ENCODE results near the gene COA1.

COA1 gene

GRCh38 chr7:43679210-43680068, 49.9 kb downstream of the COA1 start:
- Histone ChIP-seq H3K9me3 (ENCODE audit: control insufficient read depth, insufficient read depth, low read length) (peaks cover 13% of the 10 kb centered on the region; the same call in 1 of the 2 replicates), H3K4me1 (ENCODE audit: control insufficient read depth, low read length) (peaks cover 89% of the 10 kb centered on the region), H3K4me2 (ENCODE audit: low read length) (peak overlapping the region; percentile 59), H3K79me2 (ENCODE audit: control insufficient read depth, low read length) (peaks cover 97% of the 10 kb centered on the region), H4K20me1 (ENCODE audit: control insufficient read depth, insufficient read depth, low read depth, low read length) (no peaks in the 10 kb centered on the region), H3F3A (ENCODE audit: control insufficient read depth, insufficient read depth) (peaks cover 7% of the 10 kb centered on the region; the same call in 1 of the 2 replicates), H3K27me3 (ENCODE audit: control insufficient read depth, low read length) (no peaks in the 10 kb centered on the region), H3K9me2 (replicated peaks; ENCODE audit: control insufficient read depth, low read length) (no peaks in the 10 kb centered on the region), H3K4me3 (ENCODE audit: low read length) (peak overlapping the region; percentile 24), H3K36me3 (ENCODE audit: control insufficient read depth, low read length) (peaks cover 18% of the 10 kb centered on the region), H3K27ac (ENCODE audit: low read depth, low read length) (peak overlapping the region; percentile 53)
- TF ChIP-seq CTCF (IDR thresholded peaks at IDR 0.05; ENCODE audit: low read depth, low read length, poor library complexity, severe bottlenecking) (no peak), EZH2phosphoT487 (IDR thresholded peaks at IDR 0.05; ENCODE audit: borderline replicate concordance, low read length) (no peak)

GRCh38 chr7:43678315-43678714, 51.0 kb downstream of the COA1 start:
- Histone ChIP-seq H3K27ac (ENCODE audit: low read depth, low read length) (no peak overlapping the region), H4K20me1 (ENCODE audit: control insufficient read depth, insufficient read depth, low read depth, low read length) (no peaks in the 10 kb centered on the region), H3K27me3 (ENCODE audit: control insufficient read depth, low read length) (no peaks in the 10 kb centered on the region), H3K4me1 (ENCODE audit: control insufficient read depth, low read length) (peaks cover 89% of the 10 kb centered on the region), H3K4me2 (ENCODE audit: low read length) (no peak overlapping the region), H3K9me3 (ENCODE audit: control insufficient read depth, insufficient read depth, low read length) (peaks cover 21% of the 10 kb centered on the region), H3K4me3 (ENCODE audit: low read length) (no peak overlapping the region), H3K9me2 (replicated peaks; ENCODE audit: control insufficient read depth, low read length) (no peaks in the 10 kb centered on the region), H3F3A (ENCODE audit: control insufficient read depth, insufficient read depth) (peaks cover 15% of the 10 kb centered on the region), H3K79me2 (ENCODE audit: control insufficient read depth, low read length) (peaks cover 97% of the 10 kb centered on the region), H3K36me3 (ENCODE audit: control insufficient read depth, low read length) (peaks cover 25% of the 10 kb centered on the region)
- TF ChIP-seq CTCF (IDR thresholded peaks at IDR 0.05; ENCODE audit: low read depth, low read length, poor library complexity, severe bottlenecking) (no peak), EZH2phosphoT487 (IDR thresholded peaks at IDR 0.05; ENCODE audit: borderline replicate concordance, low read length) (no peak)

GRCh38 chr7:43677864-43678263, 51.5 kb downstream of the COA1 start:
- H3K4me3 ChIP-seq (ENCODE audit: low read length), result no peak overlapping the region
- no peaks in the 10 kb centered on the region for H3K9me2 ChIP-seq (replicated peaks; ENCODE audit: control insufficient read depth, low read length)
- peaks cover 15% of the 10 kb centered on the region for H3F3A ChIP-seq (ENCODE audit: control insufficient read depth, insufficient read depth)
- peaks cover 97% of the 10 kb centered on the region for H3K79me2 ChIP-seq (ENCODE audit: control insufficient read depth, low read length)
- no peaks in the 10 kb centered on the region for H3K27me3 ChIP-seq (ENCODE audit: control insufficient read depth, low read length)
- no peak overlapping the region for H3K4me2 ChIP-seq (ENCODE audit: low read length)
- H4K20me1 ChIP-seq (ENCODE audit: control insufficient read depth, insufficient read depth, low read depth, low read length), result no peaks in the 10 kb centered on the region
- H3K4me1 ChIP-seq (ENCODE audit: control insufficient read depth, low read length), result peaks cover 89% of the 10 kb centered on the region
- TF ChIP-seq CTCF (IDR thresholded peaks at IDR 0.05; ENCODE audit: low read depth, low read length, poor library complexity, severe bottlenecking) (no peak), EZH2phosphoT487 (IDR thresholded peaks at IDR 0.05; ENCODE audit: borderline replicate concordance, low read length) (no peak)
- peaks cover 26% of the 10 kb centered on the region for H3K9me3 ChIP-seq (ENCODE audit: control insufficient read depth, insufficient read depth, low read length)
- H3K27ac ChIP-seq (ENCODE audit: low read depth, low read length), result no peak overlapping the region
- H3K36me3 ChIP-seq (ENCODE audit: control insufficient read depth, low read length), result peaks cover 28% of the 10 kb centered on the region
